ENCODE measurements around the gene PC.

PC gene

DNA sequence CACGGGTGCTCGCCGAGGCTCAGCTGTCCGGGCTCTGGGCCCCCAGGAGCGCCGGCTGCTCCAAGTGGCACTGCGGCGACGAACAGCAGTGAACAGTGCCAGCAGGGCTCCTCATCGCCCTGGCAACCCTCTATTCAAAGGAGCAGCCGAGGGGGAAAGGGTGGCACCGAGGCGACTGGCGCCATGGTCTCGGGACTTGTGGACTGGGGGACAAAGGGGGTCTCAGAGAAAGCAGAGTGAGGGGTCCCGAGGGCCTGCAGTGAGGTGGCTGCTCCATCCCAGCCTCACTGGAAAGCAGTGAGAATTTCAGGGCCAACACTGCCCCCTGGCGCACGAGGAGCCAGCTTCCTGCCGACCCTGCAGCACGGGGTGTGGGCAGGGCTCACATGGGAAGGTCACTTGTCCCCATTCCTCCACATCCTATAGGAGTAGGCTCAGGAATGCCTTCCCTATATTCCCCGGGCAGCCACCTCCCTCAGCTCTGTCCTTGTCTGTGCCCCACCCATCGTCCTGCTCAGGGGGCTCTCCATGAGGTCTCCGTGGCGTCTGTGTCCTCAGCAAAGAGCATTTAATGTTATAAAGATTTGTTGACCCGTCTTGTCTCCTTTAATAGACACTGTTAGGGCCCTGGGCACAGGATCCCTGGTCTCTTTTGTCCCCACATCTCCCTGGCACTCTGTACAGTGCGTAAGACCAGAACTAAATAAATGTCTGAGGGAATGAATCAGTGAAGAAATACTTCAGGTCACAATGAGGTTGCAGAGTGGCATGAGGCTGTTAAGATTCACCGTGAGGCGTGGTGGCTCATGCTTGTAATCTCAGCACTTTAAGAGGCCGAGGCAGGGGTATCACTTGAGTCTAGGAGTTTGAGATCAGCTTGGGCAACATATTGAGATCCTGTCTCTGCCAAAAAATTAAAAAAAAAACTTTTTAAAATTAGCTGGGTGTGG, 74.9 kb downstream of the PC start:
- DNase-seq (ENCODE audit: low read depth in 2 of 2) = peak; percentile 21 to 58

DNA sequence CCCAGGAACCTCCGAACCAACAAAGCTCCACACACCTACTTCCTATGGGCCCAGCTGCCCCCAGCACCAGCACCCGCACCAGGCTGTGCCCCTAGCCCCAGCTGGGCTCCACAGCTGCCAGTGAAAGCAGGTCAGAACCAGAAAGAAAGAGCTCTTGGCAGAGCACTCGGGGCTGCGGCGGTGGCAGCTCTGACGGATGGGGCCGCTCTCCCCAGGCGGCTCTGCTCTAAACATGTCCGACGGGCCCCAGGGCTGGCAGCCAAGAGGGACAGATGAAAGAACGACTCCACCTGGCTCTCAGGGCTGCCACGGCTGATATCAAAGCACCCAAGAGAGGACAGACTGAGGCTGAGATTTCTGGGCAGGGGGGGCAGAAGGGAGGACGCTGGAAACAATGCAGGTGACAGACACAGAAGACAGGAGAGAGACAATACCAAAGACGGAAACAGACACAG, 75.6 kb downstream of the PC start:
- no peak for DNase-seq (ENCODE audit: low read depth in 2 of 2)

GRCh38 chr11:66881927-66882452, 76.2 kb downstream of the PC start:
- no peak for DNase-seq (ENCODE audit: low read depth in 2 of 2)

GRCh38 chr11:66881451-66881835, 76.7 kb downstream of the PC start:
- DNase-seq (ENCODE audit: low read depth in 2 of 2) = no peak

- no peak for DNase-seq (ENCODE audit: low read depth in 2 of 2)
Measured at GRCh38 chr11:66880496-66881450, 77.4 kb downstream of the PC start.

GRCh38 chr11:66879999-66880398, 78.2 kb downstream of the PC start:
- DNase-seq (ENCODE audit: low read depth in 2 of 2) = no peak

GRCh38 chr11:66879583-66879982, 78.6 kb downstream of the PC start:
- no peak for DNase-seq (ENCODE audit: low read depth in 2 of 2)

DNA sequence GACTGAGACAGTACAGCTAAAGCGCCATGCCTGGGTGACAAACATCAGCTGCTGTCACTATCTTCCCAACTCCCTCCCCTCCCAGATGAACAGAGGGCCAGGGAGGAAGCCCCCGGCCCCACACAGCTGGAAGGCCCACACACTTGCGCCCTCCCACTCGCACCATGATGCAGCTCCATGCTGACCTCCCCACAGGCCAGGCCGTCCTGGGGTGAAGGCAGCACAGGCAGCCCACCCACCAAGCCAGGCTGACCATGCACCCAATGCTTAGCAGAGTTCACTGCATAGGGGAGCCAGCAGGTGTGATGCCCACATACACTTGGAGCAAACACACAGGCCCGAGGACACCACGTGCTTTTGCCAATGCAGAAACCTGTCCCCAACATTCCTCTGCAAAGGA, 79.2 kb downstream of the PC start:
- no peak for DNase-seq (ENCODE audit: low read depth in 2 of 2)

- no peak for DNase-seq (ENCODE audit: low read depth in 2 of 2)
Measured at GRCh38 chr11:66878474-66878873, 79.7 kb downstream of the PC start.

DNA sequence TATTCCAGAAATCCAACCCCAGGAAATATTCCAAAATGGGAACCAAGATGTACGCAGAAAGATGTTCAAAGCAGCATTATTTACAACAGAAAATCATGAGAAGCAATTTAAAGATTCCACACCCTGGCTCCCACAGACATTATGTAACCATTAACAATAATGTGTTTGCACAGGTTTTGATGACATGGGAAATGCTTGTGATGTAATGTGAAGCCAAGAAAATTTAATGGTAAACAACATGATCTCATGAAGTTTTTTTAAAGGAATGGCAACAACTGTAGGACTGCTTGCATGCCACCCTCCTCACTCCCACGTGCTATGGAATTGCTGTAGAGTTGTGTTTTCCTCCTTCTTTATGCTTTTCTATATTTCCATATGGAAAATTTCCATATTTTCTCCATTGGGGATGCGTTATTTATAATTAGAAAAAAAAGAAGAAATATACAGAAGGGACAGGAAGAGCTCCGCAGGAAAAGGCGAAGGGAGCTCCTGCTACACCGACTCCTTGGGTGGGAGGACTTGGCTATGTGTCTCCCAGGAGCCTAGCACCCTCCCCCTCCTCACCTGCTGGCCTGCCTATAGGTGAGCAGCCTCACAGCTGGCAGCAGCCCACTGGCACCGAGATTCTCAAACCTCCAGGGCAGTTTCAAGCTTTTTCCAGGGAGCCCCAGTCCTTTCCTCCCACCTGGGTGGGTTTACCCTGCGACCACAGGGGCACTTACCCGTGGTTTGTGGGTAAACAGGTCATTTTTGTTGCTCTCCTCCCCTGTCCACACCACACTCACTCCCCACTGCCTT, 80.4 kb downstream of the PC start:
- no peak for DNase-seq (ENCODE audit: low read depth in 2 of 2)

- DNase-seq (ENCODE audit: low read depth in 2 of 2) = no peak
Measured at GRCh38 chr11:66875378-66875777, 82.8 kb downstream of the PC start.

GRCh38 chr11:66874232-66874631, 84.0 kb downstream of the PC start:
- DNase-seq (ENCODE audit: low read depth in 2 of 2) = no peak

DNA sequence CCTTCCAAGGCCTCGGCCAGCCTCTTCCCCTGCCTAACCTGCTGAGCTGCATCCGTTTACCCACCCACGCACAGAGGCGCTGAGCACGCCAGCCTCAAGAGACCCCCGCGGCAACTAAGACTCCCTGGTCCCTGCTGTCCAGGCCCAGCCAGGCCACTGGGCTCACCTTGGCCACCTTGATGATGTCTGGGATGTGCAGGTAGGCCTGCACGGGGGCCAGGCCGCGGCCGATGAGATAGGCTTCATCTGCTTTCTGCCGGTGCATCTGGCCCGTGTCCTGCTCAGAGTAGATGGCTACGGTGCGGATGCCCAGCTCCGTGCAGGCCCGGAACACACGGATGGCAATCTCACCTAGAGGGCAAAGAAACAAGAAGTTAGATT, 86.7 kb downstream of the PC start:
- DNase-seq (ENCODE audit: low read depth in 2 of 2) = no peak

GRCh38 chr11:66870616-66871520, 87.3 kb downstream of the PC start:
- DNase-seq (ENCODE audit: low read depth in 2 of 2) = no peak

- no peak for DNase-seq (ENCODE audit: low read depth in 2 of 2)
Measured at GRCh38 chr11:66870131-66870530, 88.1 kb downstream of the PC start.

- no peak for DNase-seq (ENCODE audit: low read depth in 2 of 2)
Measured at GRCh38 chr11:66869567-66869870, 88.7 kb downstream of the PC start.

- peak; percentile 52 to 79 for DNase-seq (ENCODE audit: low read depth in 2 of 2)
Measured at GRCh38 chr11:66868726-66869566, 89.2 kb downstream of the PC start.

DNA sequence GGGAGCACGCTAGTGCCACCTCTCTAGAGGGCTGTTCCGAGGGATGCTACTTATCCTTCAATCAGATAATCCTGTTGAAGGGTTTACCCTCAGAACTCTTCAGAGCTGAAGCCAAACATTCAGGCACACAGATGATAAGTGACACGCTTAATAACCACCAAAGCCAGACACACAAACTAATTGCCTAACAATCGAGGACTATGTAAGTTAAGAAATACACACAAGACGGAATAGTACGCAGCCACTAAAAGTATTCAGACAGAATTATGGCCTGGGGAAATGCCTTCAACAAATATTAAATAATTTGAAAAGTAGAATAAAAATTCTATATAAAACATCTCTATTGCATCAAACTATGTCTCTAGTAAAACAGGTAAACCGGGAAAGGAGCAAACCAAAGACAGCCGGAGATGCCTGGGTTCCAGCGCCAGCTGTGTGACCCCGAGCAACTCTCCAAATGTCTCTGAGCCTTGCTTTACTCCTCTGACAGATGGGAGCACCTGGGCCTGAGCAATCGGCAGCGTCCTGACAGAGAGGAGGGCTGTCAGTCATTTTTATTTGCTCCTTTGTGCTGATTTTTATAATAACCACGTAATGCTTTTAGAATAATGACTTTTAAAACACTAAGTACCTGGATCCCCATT, 90.0 kb downstream of the PC start:
- no peak for DNase-seq (ENCODE audit: low read depth in 2 of 2)

- DNase-seq (ENCODE audit: low read depth in 2 of 2) = no peak
Measured at GRCh38 chr11:66867425-66868040, 90.7 kb downstream of the PC start.

Measured in stimulated activated CD4-positive, alpha-beta T cell treated with anti-CD3 and anti-CD28 coated beads, Interleukin-12 subunit alpha, Interleukin-12 subunit beta, amount 100 ng/mL, for 24 hours (primary cell).